HL-60/S4 treated with phorbol 12-myristate 13-acetate at 8.2 ng/mL for 4 days and 3 days (cell line): Measurements from ENCODE around the gene ODAPH.
"Not testable (repeated sequence)": the region's sequence is repeated elsewhere in the genome, so short reads cannot be mapped to it uniquely, and the experiment has no call there.

Experiments
- in situ Hi-C: fragments of 300-500 bp; cut with MboI; formaldehyde crosslinking; loops from 2 replicates; pipeline ENCODE4 v1.15.0; 2022; ENCODE audit warnings: low sequenced_read_pairs

The ODAPH gene, protein sequence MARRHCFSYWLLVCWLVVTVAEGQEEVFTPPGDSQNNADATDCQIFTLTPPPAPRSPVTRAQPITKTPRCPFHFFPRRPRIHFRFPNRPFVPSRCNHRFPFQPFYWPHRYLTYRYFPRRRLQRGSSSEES

DNA sequence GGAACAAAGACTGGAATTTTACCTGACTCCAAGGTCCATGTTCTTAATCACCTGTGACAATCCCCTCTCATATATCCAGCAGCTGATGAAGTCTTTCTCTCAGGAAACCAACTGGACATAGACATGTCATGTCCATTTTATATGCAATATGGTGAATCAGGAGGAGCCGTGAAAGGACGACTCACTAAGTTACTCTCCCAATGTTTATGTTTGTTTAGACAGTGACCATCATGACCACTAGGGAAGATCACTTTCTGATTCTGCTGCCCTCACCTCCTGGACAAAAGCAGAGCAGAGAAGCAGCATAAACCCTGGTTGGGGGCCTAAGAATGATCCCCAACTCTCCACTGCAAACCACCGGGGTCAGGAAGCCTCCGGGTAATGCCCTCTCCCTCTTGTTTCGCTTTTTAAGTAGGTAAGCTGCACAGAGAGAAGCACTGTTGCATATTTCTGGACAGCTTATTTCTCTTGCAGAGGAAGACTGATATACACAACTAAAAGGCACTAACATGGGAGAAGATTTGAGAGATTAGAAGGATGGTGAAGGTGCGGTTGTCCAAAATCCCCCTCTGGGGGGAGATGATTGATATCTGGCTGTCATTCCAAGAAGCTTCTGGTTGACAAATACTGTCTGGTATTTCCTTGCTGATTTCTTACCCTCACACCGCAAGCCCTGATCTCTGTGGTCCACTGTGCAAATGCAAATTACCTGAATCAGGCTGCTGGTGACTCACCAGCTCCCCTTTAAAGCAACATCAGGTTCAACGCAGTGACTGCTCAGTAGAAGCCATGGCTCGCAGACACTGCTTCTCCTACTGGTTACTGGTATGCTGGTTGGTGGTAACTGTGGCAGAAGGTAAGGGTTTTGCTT lies at the start of gene ODAPH:
Gene ODAPH, plus strand, starts transcription at position 773 of the 871 bp plus-strand sequence. Its CDS starts 17 bp downstream, at position 790.
- in situ Hi-C loops = no loop called here

DNA sequence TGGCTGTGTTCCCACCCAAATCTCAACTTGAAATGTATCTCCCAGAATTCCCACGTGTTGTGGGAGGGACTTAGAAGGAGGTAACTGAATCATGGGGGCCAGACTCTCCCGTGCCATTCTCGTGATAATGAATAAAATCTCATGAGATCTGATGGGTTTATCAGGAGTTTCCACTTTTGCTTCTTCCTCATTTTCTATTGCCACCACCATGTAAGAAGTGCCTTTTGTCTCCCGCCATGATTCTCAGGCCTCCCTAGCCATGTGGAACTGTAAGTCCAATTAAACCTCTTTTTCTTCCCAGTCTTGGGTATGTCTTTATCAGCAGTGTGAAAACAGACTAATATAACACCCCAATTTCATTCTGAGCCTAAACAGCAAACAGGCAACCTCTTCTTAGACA lies 46.3 kb upstream of the ODAPH start:
- in situ Hi-C loops = not testable (repeated sequence)

DNA sequence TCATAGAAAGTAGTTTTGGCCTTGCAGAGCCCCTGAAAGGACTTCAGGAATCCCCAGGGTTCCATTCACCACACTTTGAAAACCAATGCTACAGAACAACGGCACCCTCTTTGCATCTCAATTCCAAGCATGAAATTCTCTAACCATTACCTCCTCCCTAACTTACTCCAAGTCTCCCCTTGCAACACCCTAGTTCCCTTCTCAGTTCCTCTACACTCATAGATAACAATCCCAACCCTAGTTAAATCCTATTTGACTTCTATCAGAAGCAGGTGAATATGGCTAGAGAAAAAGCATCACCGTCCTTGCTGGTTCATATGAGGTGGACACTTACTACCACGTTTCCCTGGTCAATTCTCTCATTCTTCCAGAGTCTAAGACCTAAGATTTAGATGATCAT lies 44.0 kb upstream of the ODAPH start:
- in situ Hi-C loops = no loop called here

DNA sequence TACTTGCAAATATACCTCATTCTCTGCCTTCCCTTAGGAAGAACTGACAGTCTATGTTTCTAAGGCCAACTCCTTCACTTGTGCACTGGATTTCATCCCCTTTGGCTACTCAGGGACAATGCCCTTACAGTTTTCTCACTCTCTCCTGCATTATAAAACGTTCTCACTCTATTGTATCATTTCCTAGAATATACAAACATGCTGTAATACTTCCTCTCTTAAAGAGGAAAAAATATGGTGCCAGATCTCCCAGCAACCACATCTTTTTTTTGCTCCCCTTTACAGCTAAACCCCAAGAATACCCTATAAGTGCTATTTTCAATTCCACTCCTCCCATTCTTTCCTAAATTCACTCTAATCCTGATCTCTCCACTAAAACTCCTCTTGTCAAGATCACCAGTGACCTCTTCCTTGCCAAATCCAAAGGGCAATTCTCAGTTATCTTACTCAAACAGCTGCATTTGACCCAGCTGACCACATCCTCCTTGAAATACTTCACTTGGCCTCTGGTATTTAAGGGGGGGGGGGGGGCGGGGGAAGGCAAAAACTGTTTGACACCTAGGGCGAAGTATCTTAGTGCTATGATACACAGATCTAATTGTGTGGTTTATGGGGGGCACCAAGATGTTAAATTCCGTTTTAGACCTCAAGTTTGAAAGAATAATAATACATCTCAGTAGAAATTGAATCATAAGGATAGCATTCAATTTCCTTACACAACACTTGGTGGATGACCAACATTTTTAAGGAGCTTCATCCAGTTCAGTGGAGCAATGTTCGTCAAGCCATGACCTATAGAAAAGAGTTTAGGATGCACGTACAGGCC lies 43.3 kb upstream of the ODAPH start:
- in situ Hi-C loops = no loop called here

DNA sequence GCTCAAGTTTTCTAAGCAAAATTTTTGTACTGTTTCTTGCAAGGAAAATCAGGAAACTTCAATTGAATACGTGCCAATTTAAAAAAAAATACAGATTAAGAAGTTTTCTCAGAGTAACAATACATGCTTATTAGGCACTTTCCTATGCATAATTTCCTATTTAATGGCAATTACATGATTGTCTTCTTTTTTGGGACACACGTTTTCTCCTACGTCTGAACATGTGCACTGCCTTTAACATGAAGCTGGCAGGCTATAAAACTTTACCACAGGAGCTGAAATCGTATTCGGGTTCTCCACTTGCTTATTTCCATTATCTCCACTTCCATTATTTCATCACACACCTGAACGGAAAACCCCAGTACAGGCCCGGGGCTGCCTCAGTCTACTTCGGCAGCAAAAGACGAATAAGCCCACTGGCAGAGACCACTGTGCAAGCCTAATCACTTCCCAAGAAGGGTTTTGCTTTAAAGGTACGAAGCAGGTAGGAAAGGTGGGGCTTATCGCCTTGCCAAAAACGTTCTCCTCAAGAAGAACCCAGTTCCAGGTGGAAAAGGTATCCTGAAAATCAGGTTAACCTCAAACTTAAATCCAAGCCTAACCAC lies 42.2 kb upstream of the ODAPH start:
- in situ Hi-C loops = no loop called here

DNA sequence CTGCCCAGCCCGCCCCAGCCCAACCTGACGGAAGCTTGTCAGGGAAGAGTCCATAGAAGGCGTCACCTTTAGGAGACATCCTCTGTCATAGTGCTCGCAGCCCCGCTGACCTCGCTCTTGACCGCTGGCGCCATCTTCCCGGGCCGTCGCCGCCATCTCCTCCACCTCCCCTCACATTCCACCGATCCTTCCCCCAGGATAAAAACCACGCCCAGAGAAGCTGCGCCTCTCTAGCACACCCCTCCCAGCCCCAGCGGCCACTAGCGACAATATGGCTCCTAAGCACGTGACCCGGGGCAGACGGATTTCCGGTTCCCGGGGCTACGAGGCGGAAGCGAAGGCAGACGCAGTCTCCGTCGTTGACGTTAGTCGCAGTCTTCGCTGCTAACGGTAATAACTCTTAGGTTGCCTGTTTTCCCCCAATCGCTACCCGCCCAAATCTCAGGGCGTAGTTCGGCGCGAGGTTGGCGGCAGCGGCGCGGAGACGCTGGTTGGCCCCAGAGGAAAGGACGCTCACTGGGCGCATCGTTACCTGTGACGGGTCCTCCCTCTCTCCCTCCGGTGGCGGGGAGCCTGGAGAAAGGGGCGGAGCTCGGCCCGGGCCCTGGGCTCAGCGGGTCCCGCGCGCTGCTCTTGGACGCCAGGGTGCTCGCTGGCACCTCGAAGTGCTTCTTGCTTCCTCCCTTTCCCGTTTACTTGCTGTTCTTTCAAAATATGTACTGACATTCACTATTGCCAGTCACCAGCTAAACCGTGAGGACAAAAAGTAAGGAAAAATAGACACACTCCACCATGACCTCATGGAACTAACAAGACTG lies 41.5 kb upstream of the ODAPH start, which contains the start of the genes RCHY1 and THAP6:
Gene RCHY1, minus strand, starts transcription at position 273 of the 818 bp plus-strand sequence. Its CDS starts 117 bp downstream, at position 156.
Gene THAP6, plus strand, starts transcription at position 343 of the 818 bp plus-strand sequence. CDS start 980 bp downstream, outside the sequence.
- in situ Hi-C loops = no loop called here

DNA sequence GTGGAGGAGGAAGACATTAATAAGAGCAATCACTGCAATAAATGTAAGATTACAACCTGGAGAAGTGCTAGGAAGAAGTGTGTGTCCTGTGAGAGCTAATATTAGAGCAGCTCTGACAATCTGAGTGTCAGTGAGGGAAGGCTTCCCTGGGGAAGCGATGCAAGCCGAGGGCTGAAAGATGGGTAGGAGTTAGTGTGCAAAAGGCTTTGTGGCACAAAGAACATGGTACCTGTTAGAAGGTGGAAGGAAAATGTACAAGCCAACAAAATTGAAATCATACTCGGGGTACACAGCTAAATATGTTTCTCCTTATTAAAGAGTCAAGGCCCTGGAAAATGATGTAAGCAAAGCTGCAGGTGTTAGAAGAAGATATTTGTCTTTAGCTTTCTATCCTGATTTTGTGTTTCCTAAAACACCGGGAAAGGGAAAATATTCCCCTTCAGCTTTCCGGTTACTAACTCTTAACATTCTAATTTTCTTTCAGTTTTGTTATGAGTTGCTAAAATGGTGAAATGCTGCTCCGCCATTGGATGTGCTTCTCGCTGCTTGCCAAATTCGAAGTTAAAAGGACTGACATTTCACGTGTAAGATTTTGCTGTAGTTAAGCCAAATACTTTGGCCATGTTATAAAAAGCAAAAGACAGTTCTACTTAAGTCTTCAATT lies 40.8 kb upstream of the ODAPH start:
- in situ Hi-C loops = no loop called here

DNA sequence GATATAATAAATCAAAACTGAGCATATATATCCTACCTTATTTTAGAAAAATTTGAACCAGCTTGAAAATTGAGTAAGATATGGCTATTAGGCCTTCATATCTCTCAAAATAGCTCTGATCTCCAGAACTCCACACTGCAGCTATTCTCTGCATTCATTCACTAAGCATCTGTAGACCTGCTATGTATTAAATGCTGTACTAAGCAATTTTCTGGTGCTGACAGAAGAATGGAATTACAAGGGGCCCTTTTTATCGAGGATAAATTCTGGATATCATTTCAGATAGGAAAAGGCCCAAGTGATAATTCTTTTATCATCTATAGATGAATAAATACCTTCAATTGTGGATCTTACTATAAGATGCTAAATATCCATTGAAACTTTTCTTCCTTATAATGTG lies 39.7 kb upstream of the ODAPH start:
- in situ Hi-C loops = no loop called here

DNA sequence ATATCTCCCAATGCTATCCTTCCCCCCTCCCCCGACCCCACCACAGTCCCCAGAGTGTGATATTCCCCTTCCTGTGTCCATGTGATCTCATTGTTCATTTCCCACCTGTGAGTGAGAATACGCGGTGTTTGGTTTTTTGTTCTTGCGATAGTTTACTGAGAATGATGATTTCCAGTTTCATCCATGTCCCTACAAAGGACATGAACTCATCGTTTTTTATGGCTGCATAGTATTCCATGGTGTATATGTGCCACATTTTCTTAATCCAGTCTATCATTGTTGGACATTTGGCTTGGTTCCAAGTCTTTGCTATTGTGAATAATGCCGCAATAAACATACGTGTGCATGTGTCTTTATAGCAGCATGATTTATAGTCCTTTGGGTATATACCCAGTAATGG lies 36.4 kb upstream of the ODAPH start:
- in situ Hi-C loops = not testable (repeated sequence)

DNA sequence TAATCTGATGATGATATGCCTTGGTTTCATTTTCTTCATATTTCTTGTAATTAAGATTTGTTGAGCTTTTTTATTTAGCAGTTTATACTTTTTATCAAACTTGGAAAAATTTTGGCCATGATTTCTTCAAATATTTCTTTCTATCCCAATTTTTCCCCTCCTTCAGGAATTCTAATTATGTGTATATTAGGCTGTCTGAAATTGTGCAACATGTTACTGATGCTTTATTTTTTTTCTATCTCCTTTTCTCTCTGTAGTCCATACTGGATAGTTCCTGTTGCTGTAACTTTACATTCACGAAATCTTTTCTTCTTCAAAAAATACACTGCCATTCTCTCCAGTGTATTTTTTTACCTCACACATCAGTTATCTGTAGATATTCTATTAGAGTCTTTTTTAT lies 30.8 kb upstream of the ODAPH start:
- in situ Hi-C loops = no loop called here

DNA sequence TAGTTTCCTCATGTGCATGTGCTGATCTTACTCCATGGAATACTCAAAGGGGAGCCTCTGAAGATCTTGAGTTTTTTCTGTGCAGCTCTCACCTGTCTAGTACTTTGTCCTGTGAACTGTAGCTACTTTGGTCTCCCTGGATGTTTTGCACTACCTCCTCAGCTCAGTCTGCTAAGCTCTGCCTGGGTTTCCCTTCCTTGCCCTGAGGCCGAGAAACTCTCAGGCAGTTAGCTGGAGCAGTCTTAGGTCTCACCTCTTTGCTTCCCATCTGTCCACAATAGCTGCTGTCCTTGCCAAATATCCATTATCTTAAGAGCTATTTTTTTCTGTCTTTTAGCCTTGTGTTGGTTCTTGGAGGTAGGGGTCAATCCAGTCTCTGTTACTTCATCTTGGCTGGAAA lies 30.0 kb upstream of the ODAPH start:
- in situ Hi-C loops = no loop called here

DNA sequence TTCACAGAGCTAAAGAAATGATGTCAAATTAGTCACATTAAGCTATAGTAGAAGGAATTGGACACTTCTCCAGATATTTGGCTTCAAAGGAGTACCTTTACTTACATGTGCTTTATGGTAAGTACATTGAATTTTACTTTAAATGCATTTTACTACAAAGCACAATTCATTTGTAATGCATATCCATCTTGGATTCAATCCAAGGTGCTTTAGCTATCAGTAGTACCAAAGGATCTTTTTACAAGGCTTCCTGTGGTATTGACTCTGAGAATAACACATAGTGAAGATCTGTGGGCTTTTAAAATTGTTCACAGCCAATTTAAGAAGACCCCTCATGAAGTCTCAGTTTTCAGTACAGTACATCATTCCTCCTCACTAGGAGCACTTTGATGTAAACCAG lies 28.4 kb upstream of the ODAPH start:
- in situ Hi-C loops = no loop called here

DNA sequence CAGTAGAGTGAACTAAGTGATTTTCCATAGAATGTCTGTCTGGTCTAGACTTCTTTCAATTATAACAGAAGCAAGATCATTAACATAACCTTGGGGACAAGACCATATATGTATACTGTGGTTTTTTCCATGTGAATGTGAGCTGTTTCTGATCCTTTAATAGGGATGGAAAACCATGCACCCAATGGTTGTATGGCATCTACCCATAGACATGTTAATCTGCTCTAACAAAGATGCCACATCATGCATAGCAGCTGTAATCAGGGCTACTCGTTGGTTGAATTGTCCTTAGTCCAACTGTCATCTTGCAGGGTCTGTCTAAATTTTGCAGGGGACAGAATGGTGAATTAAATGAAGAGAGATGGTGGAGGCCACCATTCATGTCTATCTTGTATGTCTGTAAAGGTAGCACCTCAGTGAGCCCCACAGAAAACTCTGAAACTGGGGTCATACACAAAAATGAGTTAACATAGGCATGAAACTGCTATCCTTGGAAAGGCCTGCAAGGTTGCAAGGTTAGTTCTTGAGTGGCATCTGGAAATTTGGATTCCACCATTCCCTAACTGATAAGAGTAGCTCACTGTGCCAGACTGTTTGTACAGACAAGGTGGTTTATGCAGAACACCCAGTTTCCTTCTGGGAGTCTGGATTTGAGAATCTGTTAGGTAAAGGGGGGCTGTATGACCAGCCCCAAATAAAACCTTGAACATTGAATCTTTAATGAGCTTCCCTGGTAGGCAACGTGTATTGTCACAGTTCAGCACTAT lies 25.1 kb upstream of the ODAPH start:
- in situ Hi-C loops = no loop called here

DNA sequence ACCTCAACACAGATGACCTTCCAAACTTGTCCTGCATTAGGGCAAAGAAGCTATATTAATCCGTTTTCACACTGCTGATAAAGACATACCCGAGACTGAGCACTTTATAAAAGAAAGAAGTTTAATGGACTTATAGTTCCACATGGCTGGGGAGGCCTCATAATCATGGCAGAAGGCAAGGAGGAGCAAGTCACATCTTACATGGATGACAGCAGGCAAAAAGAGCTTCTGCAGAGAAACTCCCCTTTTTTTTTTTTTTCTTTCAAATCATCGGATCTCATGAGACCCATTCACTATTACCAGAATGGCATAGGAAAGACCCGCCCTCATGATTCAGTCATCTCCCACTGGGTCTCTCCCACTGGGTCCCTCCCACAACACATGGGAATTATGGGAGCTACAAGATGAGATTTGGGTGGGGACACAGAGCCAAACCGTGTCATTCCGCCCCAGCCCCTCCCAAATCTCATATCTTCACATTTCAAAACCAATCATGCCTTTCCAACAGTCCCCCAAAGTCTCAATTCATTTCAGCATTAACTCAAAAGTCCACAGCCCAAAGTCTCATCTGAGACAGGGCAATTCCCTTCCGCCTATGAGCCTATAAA lies 24.2 kb upstream of the ODAPH start:
- in situ Hi-C loops = not testable (repeated sequence)

DNA sequence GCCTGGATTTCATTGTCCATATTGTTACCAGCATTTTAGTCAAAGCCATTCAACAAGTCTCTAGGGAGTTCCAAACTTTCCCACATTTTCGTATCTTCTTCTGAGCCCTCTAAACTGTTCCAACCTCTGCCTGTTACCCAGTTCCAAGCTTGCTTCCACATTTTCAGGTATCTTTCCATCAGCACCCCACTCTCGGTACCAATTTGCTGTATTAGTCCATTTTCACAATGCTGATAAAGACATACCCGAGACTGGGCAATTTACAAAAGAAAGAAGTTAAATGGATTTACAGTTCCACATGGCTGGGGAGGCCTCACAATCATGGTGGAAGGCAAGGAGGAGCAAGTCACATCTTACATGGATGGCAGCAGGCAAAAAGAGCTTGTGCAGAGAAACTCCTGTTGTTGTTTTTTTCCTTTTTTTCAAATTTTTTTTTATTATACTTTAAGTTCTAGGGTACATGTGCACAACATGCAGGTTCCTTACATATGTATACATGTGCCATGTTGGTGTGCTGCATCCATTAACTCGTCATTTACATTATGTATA lies 22.5 kb upstream of the ODAPH start:
- in situ Hi-C loops = not testable (repeated sequence)

DNA sequence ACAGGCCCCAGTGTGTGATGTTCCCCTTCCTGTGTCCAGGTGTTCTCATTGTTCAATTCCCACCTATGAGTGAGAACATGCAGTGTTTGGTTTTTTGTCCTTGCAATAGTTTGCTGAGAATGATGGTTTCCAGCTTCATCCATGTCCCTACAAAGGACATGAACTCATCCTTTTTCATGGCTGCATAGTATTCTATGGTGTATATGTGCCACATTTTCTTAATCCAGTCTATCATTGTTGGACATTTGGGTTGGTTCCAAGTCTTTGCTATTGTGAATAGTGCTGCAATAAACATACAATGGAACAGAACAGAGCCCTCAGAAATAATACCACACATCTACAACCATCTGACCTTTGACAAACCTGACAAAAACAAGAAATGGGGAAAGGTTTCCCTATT lies 21.9 kb upstream of the ODAPH start:
- in situ Hi-C loops = not testable (repeated sequence)

DNA sequence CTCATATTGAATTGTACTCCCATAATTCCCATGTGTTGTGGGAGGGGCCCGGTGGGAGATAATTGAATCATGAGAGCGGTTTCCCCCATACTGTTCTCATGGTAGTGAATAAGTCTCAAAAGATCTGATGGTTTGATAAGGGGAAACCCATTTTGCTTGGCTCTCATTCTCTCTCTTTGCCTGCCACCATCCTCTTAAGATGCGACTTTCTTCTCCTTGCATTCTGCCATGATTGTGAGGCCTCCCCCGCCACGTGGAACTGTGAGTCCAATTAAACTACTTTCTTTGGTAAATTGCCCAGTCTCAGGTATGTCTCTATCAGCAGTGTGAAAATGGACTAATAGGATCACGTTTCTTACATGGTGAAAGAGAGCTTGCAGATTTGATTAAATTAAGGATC lies 18.6 kb upstream of the ODAPH start:
- in situ Hi-C loops = not testable (repeated sequence)

DNA sequence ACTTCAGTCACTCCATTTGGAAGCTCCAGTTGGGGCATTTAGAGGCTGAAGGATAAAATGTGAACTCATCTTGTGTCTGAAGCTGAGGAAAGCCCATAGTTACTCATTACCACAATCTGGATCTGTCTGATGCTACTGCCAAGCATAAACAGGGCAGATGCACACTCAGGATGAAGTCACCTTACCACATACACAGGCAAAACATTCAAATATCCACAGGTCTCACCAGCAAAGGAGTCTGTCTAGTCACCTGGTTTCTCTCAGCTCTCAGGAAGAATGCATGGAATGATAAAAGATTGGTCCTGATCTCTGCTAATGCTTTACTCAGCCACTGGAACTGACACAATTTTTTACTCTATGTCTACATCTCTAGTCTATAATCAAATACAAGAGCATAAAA lies 13.0 kb upstream of the ODAPH start:
- in situ Hi-C loops = no loop called here
